HG03558 (cell line): Measurements from ENCODE around the gene VPS41.

Experiments used
- ATAC-seq: cut with Tn5 transposase; IDR thresholded peaks from one replicate; pipeline ENCODE4 v1.9.1; 2021; ENCODE audit warnings: moderate number of reproducible peaks; ENCODE audit not compliant: unreplicated experiment; ENCODE audit errors: extremely low read depth

Gene VPS41

DNA sequence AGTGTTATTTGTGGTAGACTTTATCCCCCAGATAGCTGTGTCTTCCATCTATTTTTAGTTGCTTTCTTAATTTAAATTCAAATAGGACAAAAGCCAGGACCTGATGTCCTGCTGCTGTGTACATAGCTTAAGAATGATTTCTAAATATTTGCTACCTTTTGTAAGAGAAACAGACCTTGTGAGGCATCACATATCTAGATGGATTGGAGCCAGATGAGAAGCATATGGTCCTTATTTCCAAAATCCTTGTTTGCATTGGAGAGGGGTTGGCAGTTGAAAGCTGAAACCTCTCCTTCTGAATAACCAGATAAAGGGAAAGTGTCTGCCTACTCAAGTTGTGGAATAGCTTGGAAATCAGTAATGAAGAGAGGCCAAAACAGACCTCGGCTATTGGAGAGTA lies 227.1 kb downstream of the VPS41 start:
- no peak for ATAC-seq

- ATAC-seq: no peak
Observed at GRCh38 chr7:38679419-38679818, 229.6 kb downstream of the VPS41 start.

- ATAC-seq: no peak
Observed at GRCh38 chr7:38678698-38679054, 230.3 kb downstream of the VPS41 start.

- ATAC-seq: no peak
Observed at GRCh38 chr7:38677981-38678697, 230.9 kb downstream of the VPS41 start.

DNA sequence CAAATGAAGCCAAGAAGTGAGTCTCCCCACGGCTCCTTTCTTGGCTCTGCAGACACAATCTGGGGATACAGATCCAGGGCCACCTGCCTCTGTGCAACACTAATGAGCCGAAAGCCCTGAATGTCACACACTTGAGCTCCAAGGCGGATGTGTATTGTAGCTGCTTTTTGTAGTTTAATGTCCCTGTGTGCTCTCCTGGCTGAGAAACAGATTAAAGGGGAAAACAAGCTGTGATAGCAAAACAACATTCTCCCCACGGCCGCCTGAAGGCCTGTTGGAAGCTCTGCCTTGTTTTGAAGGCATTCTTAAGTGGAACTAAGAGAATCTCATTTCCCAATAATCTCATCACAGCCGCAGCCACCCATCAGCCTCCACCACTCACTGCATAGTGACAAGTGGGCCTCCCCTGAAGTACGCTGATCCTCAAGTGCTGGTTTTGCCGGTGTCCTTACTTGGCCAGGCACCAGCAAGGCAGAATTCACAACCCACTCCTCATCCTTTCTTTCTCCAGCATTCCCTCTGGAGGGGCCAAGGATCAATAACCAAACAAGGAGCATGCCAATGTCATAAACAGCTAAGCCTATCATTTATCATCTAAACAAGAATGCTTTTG lies 233.4 kb downstream of the VPS41 start:
- no peak for ATAC-seq

DNA sequence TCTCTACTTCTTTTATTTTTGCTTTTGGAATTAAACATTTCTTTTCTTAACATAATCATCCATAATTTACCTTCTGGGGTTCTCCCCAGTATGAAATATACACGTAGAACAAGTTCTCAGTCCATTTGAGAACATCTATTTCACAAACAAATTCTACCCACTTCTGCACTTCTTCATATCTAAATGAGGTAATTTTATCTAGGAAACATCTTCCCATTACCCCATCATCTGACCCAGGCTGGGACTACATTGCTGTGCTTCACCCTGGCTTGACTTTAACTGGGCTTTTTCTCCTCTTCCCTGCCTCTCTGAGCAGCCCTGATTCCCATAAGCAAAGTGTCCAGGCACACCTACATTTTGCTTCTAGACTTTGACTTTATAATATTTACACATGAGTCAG lies 234.5 kb downstream of the VPS41 start:
- ATAC-seq: no peak

DNA sequence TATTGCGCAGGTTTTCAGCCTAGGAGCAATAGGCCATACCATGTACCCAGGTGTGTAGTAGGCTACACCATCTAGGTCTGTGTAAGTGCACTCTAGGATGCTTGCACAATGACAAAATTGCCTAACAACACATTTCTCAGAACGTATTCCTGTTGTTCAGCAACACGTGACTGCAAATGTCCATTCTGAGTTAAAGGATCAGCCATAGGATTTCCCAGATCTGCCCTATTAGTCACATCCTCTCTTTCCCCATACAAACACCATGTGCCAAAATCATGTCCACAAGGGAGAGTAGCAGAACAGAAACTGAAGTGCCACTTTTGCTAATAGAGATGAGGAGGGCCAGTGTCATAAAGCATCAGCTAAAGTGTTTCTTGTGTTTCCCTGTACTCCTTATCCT lies 235.2 kb downstream of the VPS41 start:
- no peak for ATAC-seq
